Karpas-422 (cell line): ENCODE data around the gene ATP6V1F. TPM values are rescaled to one million over a fixed set of nuclear protein-coding genes. Genes with fewer than 3 reads are reported as not detected.

ENCODE experiments used
- DNase-seq: peaks from one replicate; pipeline ENCODE4 v3.0.0-alpha.2; 2015
- H2AFZ ChIP-seq: fragments of 200-600 bp; sonication (generic); 2 replicates; pipeline ENCODE4 v1.6.1; 2014; ENCODE audit warnings: antibody characterized with exemption, low read length, mixed read lengths
- H3K27ac ChIP-seq: fragments of 200-600 bp; sonication (generic); 2 replicates; pipeline ENCODE4 v1.5.1; 2014; ENCODE audit warnings: mild to moderate bottlenecking, low read length, moderate library complexity
- H3K27me3 ChIP-seq: fragments of 200-600 bp; sonication (generic); 2 replicates; pipeline ENCODE4 v1.6.1; 2014; ENCODE audit warnings: low read length, mixed read lengths
- H3K36me3 ChIP-seq: fragments of 200-600 bp; sonication (generic); 2 replicates; pipeline ENCODE4 v1.6.1; 2014; ENCODE audit warnings: low read length, mixed read lengths; ENCODE audit not compliant: insufficient read depth
- H3K4me1 ChIP-seq: fragments of 200-600 bp; sonication (generic); 2 replicates; pipeline ENCODE4 v1.6.1; 2014; ENCODE audit warnings: mild to moderate bottlenecking, low read length, mixed read lengths
- H3K4me2 ChIP-seq: fragments of 200-600 bp; sonication (generic); 2 replicates; pipeline ENCODE4 v1.6.1; 2014; ENCODE audit warnings: low read length, low read depth, mild to moderate bottlenecking; ENCODE audit not compliant: poor library complexity, severe bottlenecking
- H3K4me3 ChIP-seq: fragments of 200-600 bp; sonication (generic); 2 replicates; pipeline ENCODE4 v1.5.1; 2014; ENCODE audit warnings: mild to moderate bottlenecking, antibody characterized with exemption, low read length, mixed read lengths
- H3K79me2 ChIP-seq: fragments of 200-600 bp; sonication (generic); 2 replicates; pipeline ENCODE4 v1.6.1; 2014; ENCODE audit warnings: mild to moderate bottlenecking, low read length, mixed read lengths
- H3K9ac ChIP-seq: fragments of 200-600 bp; sonication (generic); 2 replicates; pipeline ENCODE4 v1.6.0; 2014; ENCODE audit warnings: low read length
- H3K9me2 ChIP-seq: fragments of 200-600 bp; sonication (generic), shearing (Covaris generic); replicated peaks from 2 replicates; pipeline ENCODE4 v1.6.0; 2014; ENCODE audit warnings: mild to moderate bottlenecking, low read length, moderate library complexity; ENCODE audit not compliant: insufficient read depth
- H3K9me3 ChIP-seq: fragments of 300-700, 200-600 bp; sonication (generic); 2 replicates; pipeline ENCODE4 v1.6.1; 2014; ENCODE audit warnings: low read length, mixed read lengths
- H4K20me1 ChIP-seq: fragments of 200-600 bp; sonication (generic); 2 replicates; pipeline ENCODE4 v1.6.1; 2014; ENCODE audit warnings: mild to moderate bottlenecking, antibody characterized with exemption, low read length, low read depth; ENCODE audit not compliant: insufficient read depth
- total RNA-seq: library from RNA; depleted of rRNA; stranded (reverse); fragments of >200 nt; shearing (Covaris generic); gene quantifications from 2 replicates; pipeline ENCODE4 v1.2.3, GENCODE V29; 2014; ENCODE audit warnings: low replicate concordance

ATP6V1F gene
- total RNA-seq, 1 experiment from 2014 or later: 208 TPM

DNA sequence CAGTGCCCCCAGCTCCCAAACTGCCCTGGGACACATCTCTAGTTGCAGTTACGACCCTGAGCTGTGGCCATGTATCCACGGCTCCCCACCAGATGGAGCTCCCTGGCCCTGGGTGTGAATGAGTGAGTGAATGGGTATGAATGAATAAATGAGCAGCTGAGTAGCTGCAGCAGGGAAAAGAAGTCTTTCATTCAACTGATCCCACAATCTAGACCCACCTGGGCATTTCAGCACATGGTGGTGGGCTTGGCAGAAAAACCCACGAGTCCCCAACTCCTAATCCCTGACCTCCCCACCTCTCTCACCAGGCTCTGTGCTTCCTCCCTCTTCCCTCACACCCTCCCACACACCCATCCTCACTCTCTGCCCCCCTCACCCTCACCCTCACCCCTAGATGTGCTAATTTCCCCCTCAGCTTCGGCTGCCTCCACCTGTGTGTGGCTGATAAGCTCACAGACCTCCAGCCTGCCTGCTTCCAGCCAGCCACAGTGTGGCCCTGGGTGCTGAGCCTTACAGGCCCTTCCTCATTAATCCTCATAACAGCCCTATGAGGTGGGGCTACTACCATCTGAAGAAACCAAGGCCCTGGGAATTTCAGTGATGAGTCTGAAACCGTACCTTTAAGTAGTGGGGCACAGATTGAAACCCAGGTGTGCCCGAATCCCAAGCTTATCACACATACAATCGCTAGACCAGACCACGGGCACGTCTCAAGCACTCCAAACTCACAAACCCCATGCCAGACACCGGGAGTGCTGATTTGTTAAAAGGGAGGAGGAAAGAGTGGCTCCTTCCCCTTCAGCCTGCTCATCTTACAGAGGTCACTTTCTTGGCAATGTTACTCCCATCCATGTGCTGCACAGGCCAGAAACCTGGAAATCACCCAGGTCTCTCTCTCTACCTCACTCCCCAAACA, 2.2 kb upstream of the ATP6V1F start:
- Histone ChIP-seq H3K4me3 (no peak overlapping the region), H3K79me2 (peaks cover 27% of the 10 kb centered on the region), H3K9me3 (no peaks in the 10 kb centered on the region), H3K9ac (no peak overlapping the region), H2AFZ (no peak overlapping the region), H4K20me1 (peaks cover 9% of the 10 kb centered on the region), H3K4me2 (no peak overlapping the region), H3K9me2 (no peaks in the 10 kb centered on the region), H3K27me3 (no peaks in the 10 kb centered on the region), H3K36me3 (0 out of 2 replicates have a peak, but pooled peaks cover 3% of the 10 kb centered on the region), H3K4me1 (peaks cover 26% of the 10 kb centered on the region), H3K27ac (no peak overlapping the region)
- no peak for DNase-seq

DNA sequence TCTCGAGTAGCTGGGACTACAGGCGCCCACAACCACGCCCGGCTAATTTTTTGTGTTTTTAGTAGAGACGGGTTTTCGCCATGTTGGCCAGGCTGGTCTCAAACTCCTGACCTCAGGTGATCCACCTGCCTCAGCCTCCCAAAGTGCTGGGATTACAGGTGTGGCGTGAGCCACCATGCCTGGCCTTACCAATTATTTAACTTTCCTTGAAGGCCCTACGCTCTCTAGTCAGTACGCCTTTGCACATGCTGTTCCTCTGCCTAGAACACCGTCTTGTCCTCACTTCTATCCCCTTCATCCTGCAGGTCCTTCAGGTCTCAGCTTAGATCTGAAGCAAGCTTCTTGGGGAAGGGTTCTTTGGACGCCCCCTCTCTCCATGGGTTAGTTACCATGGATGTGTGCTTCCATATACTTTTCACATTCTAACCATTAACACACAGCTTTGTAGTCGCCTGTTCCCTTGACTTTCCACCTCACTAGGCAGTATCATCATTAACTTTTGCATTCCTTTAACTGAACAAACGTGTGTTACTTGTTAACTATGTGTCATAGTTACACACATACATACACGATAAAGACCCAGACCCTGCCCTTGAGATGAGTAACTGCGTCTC, 592 bp upstream of the ATP6V1F start:
- Histone ChIP-seq H3K4me1 (peaks cover 20% of the 10 kb centered on the region), H2AFZ (peak overlapping the region; percentile 80), H3K27ac (no peak overlapping the region), H3K9me2 (no peaks in the 10 kb centered on the region), H3K9ac (peak overlapping the region; percentile 58), H4K20me1 (peaks cover 9% of the 10 kb centered on the region), H3K9me3 (no peaks in the 10 kb centered on the region), H3K36me3 (0 out of 2 replicates have a peak, but pooled peaks cover 6% of the 10 kb centered on the region), H3K27me3 (no peaks in the 10 kb centered on the region), H3K79me2 (peaks cover 28% of the 10 kb centered on the region), H3K4me2 (peak overlapping the region; percentile 68), H3K4me3 (peak overlapping the region; percentile 58)
- no peak for DNase-seq

GRCh38 chr7:128863433-128863989, 855 bp downstream of the ATP6V1F start:
- peak overlapping the region; percentile 92; the same call in 1 of the 2 replicates for H2AFZ ChIP-seq
- H3K4me2 ChIP-seq: peak overlapping the region; percentile 97
- no peaks in the 10 kb centered on the region for H3K9me2 ChIP-seq
- H3K27ac ChIP-seq: peak overlapping the region; percentile 69
- H3K9ac ChIP-seq: peak overlapping the region; percentile 95
- H3K4me3 ChIP-seq: peak overlapping the region; percentile 99
- no peaks in the 10 kb centered on the region for H3K27me3 ChIP-seq
- peaks cover 9% of the 10 kb centered on the region for H4K20me1 ChIP-seq
- no peaks in the 10 kb centered on the region for H3K9me3 ChIP-seq
- peaks cover 20% of the 10 kb centered on the region for H3K4me1 ChIP-seq
- H3K36me3 ChIP-seq: 0 out of 2 replicates have a peak, but pooled peaks cover 6% of the 10 kb centered on the region
- peaks cover 28% of the 10 kb centered on the region for H3K79me2 ChIP-seq
- peak; percentile 78 for DNase-seq

- H2AFZ ChIP-seq: no peak overlapping the region
- H3K4me3 ChIP-seq: no peak overlapping the region
- H3K36me3 ChIP-seq: 0 out of 2 replicates have a peak, but pooled peaks cover 6% of the 10 kb centered on the region
- no peaks in the 10 kb centered on the region for H3K9me2 ChIP-seq
- peaks cover 9% of the 10 kb centered on the region for H4K20me1 ChIP-seq
- H3K79me2 ChIP-seq: peaks cover 28% of the 10 kb centered on the region
- no peak overlapping the region for H3K4me2 ChIP-seq
- no peaks in the 10 kb centered on the region for H3K27me3 ChIP-seq
- no peak overlapping the region for H3K9ac ChIP-seq
- no peaks in the 10 kb centered on the region for H3K9me3 ChIP-seq
- peaks cover 15% of the 10 kb centered on the region for H3K4me1 ChIP-seq
- DNase-seq: no peak
- H3K27ac ChIP-seq: no peak overlapping the region
Observed at GRCh38 chr7:128865303-128865702, 2.6 kb downstream of the ATP6V1F start.

- no peak overlapping the region for H3K4me3 ChIP-seq
- 0 out of 2 replicates have a peak, but pooled peaks cover 6% of the 10 kb centered on the region for H3K36me3 ChIP-seq
- no peaks in the 10 kb centered on the region for H3K9me2 ChIP-seq
- no peak overlapping the region for H3K4me2 ChIP-seq
- H2AFZ ChIP-seq: no peak overlapping the region
- no peak overlapping the region for H3K9ac ChIP-seq
- no peaks in the 10 kb centered on the region for H3K27me3 ChIP-seq
- H3K79me2 ChIP-seq: peaks cover 28% of the 10 kb centered on the region
- no peak overlapping the region for H3K27ac ChIP-seq
- H3K9me3 ChIP-seq: no peaks in the 10 kb centered on the region
- no peak for DNase-seq
- H3K4me1 ChIP-seq: peaks cover 24% of the 10 kb centered on the region
- peaks cover 9% of the 10 kb centered on the region for H4K20me1 ChIP-seq
Observed at GRCh38 chr7:128865996-128866877, 3.6 kb downstream of the ATP6V1F start.

DNA sequence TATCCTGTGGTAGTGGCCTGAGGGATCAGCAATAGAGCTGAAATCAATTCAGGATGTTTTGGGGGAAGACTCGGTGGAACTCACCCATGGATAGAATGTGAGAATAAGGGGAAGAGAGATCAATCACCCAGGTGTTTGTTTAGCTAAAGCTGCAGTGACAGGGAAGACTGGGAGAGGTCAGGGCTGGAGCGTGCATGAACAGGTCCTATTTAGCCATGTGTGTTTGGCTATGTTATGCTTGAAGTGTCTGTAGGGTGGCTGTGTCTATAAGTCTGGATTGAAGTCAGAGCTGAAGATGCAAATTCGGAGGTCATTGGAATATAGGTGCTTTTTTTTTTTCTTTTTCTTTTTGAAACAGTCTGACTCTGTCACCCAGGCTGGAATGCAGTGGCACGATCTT, 4.6 kb downstream of the ATP6V1F start:
- Histone ChIP-seq H3K9ac (no peak overlapping the region), H3K27me3 (no peaks in the 10 kb centered on the region), H3K9me3 (no peaks in the 10 kb centered on the region), H4K20me1 (peaks cover 9% of the 10 kb centered on the region), H3K27ac (no peak overlapping the region), H3K4me3 (no peak overlapping the region), H3K4me2 (no peak overlapping the region), H3K79me2 (peaks cover 28% of the 10 kb centered on the region), H3K36me3 (0 out of 2 replicates have a peak, but pooled peaks cover 6% of the 10 kb centered on the region), H3K9me2 (no peaks in the 10 kb centered on the region), H3K4me1 (peaks cover 24% of the 10 kb centered on the region), H2AFZ (no peak overlapping the region)
- DNase-seq: no peak

- Histone ChIP-seq H3K4me2 (no peak overlapping the region), H3K27ac (no peak overlapping the region), H3K9me3 (no peaks in the 10 kb centered on the region), H3K9me2 (no peaks in the 10 kb centered on the region), H3K79me2 (peaks cover 25% of the 10 kb centered on the region), H3K9ac (no peak overlapping the region), H3K27me3 (no peaks in the 10 kb centered on the region), H4K20me1 (peaks cover 9% of the 10 kb centered on the region), H3K36me3 (0 out of 2 replicates have a peak, but pooled peaks cover 6% of the 10 kb centered on the region), H3K4me1 (peaks cover 21% of the 10 kb centered on the region), H2AFZ (no peak overlapping the region), H3K4me3 (no peak overlapping the region)
- DNase-seq: no peak
Observed at GRCh38 chr7:128867842-128868623, 5.4 kb downstream of the ATP6V1F start.
